Glomerular visceral epithelial cell (primary cell): ENCODE measurements around the gene CYSLTR1.
"Not testable (repeated sequence)": the region's sequence is repeated elsewhere in the genome, so short reads cannot be mapped to it uniquely, and the experiment has no call there.

ENCODE experiments used
- DNase-seq: peaks from one replicate; pipeline ENCODE4 v3.0.0-alpha.2; 2016; ENCODE audit errors: extremely low spot score

The CYSLTR1 gene

GRCh38 chrX:78327370-78328086 is at the start of gene CYSLTR1:
Gene CYSLTR1, minus strand, starts transcription at chrX:78327611. Its CDS starts 53,865 bp downstream, at chrX:78273746.
- DNase-seq = no peak

GRCh38 chrX:78377186-78377585 is 49.8 kb upstream of the CYSLTR1 start:
- DNase-seq = no peak

- DNase-seq = no peak
These were observed 48.5 kb upstream of the CYSLTR1 start for GRCh38 chrX:78375894-78376293.

GRCh38 chrX:78366576-78366975 is 39.2 kb upstream of the CYSLTR1 start:
- no peak for DNase-seq

- DNase-seq = no peak
These were observed 30.1 kb upstream of the CYSLTR1 start for GRCh38 chrX:78357342-78358055.

- DNase-seq = no peak
These were observed 6.1 kb upstream of the CYSLTR1 start for GRCh38 chrX:78333521-78333920.

- no peak for DNase-seq
These were observed 4.3 kb upstream of the CYSLTR1 start for GRCh38 chrX:78331708-78332107.

- no peak for DNase-seq
These were observed 3.1 kb upstream of the CYSLTR1 start for GRCh38 chrX:78330540-78330939.

- no peak for DNase-seq
These were observed 2.7 kb upstream of the CYSLTR1 start for GRCh38 chrX:78330068-78330467.

- no peak for DNase-seq
These were observed 2.1 kb upstream of the CYSLTR1 start for GRCh38 chrX:78329486-78329885.

GRCh38 chrX:78326401-78326800 is 1.0 kb downstream of the CYSLTR1 start:
- no peak for DNase-seq

GRCh38 chrX:78322863-78323262 is 4.5 kb downstream of the CYSLTR1 start:
- DNase-seq = no peak

GRCh38 chrX:78321809-78322208 is 5.6 kb downstream of the CYSLTR1 start:
- DNase-seq = no peak

- no peak for DNase-seq
These were observed 11.1 kb downstream of the CYSLTR1 start for GRCh38 chrX:78316265-78316664.

- DNase-seq = no peak
These were observed 11.7 kb downstream of the CYSLTR1 start for GRCh38 chrX:78315745-78316144.

GRCh38 chrX:78314561-78314960 is 12.8 kb downstream of the CYSLTR1 start:
- DNase-seq = no peak

- no peak for DNase-seq
These were observed 13.9 kb downstream of the CYSLTR1 start for GRCh38 chrX:78313526-78313925.

- no peak for DNase-seq
These were observed 19.7 kb downstream of the CYSLTR1 start for GRCh38 chrX:78307665-78308064.

GRCh38 chrX:78303086-78303485 is 24.3 kb downstream of the CYSLTR1 start:
- no peak for DNase-seq

GRCh38 chrX:78300933-78301332 is 26.5 kb downstream of the CYSLTR1 start:
- not testable (repeated sequence) for DNase-seq

GRCh38 chrX:78283511-78283910 is 43.9 kb downstream of the CYSLTR1 start:
- no peak for DNase-seq

GRCh38 chrX:78237127-78237526 is 90.3 kb downstream of the CYSLTR1 start:
- no peak for DNase-seq

- DNase-seq = not testable (repeated sequence)
These were observed 101.4 kb downstream of the CYSLTR1 start for GRCh38 chrX:78226047-78226446.
